Stimulated activated CD8-positive, alpha-beta memory T cell treated with anti-CD3 and anti-CD28 coated beads, Interleukin-4, amount 100 ng/mL, for 24 hours (primary cell): ENCODE measurements around the gene RAP1A.
"Not testable (repeated sequence)": the region's sequence is repeated elsewhere in the genome, so short reads cannot be mapped to it uniquely, and the experiment has no call there.

Experiments used
- DNase-seq: peaks from one replicate; pipeline ENCODE4 v3.0.0-alpha.2; 2020; ENCODE audit warnings: low read depth

The RAP1A gene

DNA sequence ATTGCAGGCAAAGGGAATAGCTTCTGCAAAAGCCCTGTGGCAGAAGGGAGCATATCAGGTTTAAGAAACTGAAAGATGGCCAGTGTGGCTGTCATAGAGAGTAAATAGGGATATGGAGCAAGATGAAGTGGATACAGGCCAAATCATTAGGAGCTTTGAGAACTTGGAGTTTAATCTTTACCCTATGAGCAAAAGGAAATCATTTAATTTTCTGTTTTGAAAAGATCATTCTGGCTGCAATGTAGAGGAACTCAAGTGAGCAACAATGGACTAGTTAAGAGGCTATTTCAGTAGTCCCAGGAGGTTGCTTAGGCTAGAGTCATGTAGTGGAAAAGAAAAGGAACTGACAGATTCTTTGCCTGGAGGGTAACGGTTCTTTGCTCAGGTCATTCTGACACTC is 47.2 kb downstream of the RAP1A start:
- no peak for DNase-seq

DNA sequence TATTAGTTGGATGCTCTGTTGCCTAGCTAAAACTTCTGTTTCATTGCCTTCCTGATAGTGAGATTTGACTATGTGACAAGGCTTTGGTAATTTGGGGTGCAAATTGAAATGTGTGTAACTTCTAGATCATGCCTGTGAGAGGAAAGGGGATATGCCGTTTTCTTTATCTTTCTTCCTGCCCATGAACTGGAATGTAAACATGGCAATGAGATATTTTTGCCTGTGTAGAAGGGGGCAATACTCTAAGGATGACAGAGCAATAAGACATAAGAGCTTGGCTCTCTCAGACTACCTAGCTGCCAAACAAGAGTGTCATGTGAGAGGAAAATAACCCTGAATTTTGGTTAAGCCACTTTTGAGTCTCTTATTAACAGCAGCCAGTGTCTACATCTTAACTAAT is 49.7 kb downstream of the RAP1A start:
- no peak for DNase-seq

DNA sequence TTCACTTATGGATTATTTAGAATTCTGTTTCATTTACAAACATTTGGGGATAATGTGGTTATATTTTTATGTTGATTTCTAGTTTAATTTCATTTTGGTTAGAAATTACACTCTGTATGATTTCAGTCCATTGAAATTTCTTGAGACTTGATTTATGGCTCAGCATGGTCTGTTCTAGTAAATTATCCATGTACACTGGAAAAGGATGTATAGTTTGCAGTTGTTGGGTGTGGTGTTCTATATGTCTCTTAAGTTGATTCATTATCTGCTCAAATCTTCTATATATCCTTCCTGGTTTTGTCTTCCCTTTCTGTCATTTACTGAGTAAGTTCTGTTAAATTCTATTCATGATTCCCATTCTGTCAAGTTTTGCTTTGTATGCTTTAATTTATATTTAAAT is 52.3 kb downstream of the RAP1A start:
- no peak for DNase-seq

DNA sequence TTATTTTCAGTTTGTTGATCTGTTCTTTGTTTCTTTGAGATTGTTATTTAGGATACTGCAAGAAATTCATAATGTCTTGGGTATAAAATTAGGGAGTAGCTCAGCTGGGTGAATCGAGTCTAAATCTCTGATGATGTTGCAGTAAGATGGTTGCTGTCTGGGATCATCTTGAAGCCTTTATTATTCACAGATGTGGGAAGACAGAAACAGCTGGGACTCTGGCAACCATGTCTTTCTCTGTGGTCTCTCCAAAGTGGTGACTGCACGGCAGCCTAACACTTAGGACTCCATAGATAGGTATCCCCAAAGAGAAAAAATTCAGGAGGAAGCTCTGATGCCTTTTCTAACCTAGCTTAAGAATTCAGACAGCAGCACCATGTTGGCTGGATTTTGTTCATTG is 52.7 kb downstream of the RAP1A start:
- no peak for DNase-seq

DNA sequence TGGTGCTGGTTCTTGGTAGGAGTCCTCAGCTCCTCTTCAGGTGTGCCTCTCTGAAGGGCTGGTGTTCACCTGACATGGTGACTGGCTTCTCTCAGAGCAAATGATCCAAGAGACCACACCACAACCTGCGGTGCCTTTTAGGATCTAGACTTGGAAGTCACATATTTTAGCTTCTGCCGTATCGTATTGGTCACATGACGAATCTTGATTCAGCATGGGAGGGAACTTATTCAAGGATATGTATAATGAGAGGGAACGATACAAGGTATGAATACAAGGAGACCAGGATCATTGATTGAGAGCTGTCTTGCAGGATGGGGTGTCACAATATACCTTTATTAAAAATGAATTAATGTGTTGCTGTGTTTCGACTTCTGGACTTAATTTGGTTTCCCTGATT is 58.0 kb downstream of the RAP1A start:
- DNase-seq = no peak

DNA sequence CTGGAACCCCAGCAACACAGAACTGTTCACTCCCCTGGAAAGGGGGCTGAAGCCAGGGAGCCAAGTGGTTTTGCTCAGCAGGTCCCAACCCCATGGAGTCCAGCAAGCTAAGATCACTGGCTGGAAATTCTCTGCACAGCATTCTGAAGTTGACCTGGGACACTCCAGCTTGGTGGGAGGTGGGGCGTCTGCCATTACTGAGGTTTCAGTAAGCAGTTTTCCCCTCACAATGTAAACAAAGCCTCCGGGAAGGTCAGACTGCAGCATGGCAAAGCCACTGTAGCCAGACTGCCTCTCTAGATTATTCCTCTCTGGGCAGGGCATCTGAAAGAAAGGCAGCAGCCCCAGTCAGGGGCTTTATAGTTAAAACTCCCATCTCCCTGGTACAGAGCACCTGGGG is 60.0 kb downstream of the RAP1A start:
- no peak for DNase-seq

DNA sequence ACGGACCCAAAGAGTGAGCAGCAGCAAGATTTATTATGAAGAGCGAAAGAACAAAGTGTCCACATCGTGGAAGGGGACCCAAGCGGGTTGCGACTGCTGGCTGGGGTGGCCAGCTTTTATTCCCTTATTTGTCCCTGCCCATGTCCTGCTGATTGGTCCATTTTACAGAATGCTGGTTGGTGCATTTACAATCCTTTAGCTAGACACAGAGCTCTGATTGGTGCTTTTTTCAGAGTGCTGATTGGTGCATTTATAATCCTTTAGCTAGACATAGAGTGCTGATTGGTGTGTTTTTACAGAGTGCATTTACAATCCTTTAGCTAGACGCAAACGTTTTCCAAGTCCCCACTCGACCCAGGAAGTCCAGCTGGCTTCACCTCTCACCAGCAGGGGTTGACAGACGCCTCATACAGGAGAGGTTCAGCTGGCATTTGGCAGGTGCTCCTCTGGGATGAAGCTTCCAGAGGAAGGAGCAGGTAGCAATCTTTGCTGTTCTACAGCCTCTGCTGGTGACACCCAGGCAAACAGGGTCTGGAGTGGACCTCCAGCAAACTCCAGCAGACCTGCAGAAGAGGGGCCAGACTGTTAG is 60.7 kb downstream of the RAP1A start:
- not testable (repeated sequence) for DNase-seq

DNA sequence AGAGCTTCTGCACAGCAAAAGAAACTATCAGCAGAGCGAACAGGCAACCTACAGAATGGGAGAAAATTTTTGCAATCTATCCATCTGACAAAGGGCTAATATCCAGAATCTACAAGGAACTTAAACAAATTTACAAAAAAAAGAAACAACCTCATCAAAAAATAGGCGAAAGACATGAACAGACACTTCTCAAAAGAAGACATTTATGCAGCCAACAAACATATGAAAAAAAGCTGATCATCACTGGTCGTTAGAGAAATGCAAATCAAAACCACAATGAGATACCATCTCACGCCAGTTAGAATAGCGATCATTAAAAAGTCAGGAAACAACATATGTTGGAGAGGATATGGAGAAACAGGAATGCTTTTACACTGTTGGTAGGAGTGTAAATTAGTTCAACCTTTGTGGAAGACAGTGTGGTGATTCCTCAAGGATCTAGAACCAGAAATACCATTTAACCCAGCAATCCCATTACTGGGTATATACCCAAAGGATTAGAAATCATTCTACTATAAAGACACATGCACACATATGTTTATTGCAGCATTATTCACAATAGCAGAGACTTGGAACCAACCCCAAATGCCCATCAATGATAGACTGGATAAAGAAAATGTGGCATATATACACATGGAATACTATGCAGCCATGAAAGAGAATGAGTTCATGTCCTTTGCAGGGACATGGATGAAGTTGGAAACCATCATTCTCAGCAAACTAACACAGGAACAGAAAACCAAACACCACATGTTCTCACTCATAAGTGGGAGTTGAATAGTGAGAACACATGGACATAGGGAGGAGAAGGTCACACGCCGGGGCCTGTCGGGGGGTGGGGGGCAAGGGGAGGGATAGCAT is 65.9 kb downstream of the RAP1A start:
- not testable (repeated sequence) for DNase-seq

DNA sequence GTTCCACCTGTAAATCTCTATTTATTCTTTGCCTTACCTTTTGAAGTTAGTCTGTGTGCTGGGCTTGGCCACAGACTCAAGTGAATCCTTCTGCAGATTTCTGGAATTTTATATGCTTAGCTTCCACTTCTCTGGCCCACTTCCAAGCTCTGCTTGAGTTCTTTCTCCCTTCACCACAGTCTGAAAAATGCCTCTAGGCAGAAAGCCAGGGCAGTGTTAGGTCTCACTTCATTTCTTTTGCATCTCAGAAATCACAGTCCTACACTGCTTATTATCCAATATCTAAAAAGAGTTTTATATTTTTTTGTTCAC is 70.7 kb downstream of the RAP1A start:
- no peak for DNase-seq

DNA sequence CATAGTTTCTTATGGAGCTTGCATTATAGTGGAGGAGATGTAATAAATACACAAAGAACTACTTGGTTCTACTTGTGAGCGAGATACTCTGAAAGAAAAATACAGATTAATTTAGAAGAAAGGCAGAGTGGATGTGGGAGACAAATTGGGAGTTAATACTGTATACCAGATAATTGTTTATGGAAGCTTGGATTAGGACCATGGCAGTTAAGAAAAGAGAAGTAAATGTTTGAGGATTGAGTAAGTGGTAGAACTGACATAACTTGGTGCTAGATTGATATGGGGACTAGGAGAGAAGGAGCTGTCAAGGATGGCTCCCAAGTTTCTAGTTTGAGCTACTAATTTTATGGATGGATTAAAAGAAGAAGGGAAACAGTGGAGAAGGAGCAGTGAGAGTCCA is 72.3 kb downstream of the RAP1A start:
- DNase-seq = no peak

DNA sequence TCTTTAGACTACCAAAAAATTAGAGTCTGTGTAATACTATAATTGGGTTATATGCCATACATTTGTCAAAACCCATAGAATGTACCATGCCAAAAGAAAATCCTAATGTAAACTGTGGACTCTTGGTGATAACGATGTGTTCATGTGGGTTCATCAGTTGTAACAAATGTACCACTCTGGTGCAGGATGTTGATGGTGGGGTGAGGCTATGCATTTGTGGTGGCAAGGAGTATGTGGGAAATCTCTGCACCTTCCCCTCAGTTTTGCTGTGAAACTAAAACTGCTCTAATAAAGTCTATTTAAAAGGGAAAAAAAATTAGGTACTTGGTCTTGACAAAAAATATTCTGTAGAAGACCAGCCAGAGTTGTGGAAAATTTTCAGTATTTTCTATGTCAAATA is 76.2 kb downstream of the RAP1A start:
- DNase-seq = no peak

DNA sequence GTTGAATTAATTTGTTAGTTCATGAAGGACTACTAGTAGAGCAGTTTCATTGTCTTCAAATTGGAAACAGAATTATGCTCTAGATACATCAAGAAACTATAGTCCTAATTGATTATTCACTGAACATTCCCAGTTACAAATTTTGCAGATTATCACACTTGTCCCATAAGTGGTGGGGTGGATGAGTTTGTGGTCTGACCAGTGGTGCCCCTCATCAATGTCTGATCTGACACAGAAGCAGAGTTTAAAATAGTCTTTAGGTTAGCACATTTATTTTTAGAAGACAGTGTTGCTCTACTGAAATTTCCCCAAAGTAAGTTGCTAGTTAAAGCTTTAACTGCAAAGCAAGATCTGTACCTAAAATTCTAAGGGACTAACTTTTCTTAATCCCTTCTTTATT is 76.7 kb downstream of the RAP1A start:
- DNase-seq = no peak

DNA sequence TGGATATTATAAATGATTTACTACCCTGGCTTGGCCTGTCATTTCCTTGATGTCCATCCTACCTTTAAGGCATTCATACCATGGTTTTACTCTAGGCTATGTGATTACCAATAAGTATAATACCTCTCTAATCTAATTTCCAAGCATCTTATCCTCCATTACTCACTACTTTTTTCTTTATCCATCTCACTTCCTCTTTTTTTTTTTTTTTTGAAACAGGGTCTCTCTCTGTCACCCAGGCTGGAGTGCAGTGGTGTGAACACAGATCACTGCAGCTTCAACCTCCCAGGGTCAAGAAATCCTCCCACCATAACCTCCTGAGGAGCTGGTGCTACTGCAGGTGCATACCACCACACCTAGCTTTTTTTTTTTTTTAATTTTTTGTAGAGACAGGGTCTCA is 79.7 kb downstream of the RAP1A start:
- no peak for DNase-seq

DNA sequence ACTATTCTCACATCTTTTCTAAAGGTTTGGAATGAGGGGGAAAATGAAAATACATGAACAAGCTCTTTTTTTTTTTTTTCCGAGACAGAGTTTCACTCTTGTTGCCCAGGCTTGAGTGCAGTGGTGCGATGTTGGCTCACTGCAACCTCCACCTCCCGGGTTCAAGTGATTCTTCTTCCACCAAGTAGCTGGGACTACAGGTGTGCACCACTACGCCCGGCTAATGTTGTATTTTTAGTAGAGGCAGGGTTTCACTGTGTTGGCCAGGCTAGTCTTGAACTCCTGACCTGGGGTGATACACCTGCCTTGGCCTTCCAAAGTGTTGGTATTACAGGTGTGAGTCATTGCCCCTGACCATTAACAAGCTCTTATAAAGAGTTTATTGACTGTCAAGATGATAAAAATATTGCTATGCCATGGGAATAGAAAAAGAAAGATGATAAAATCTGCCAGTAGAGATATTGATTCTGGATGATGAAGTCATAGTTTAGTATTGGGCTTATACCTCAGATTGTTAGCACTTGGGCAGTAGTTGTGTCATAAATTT is 83.0 kb downstream of the RAP1A start:
- DNase-seq = no peak

DNA sequence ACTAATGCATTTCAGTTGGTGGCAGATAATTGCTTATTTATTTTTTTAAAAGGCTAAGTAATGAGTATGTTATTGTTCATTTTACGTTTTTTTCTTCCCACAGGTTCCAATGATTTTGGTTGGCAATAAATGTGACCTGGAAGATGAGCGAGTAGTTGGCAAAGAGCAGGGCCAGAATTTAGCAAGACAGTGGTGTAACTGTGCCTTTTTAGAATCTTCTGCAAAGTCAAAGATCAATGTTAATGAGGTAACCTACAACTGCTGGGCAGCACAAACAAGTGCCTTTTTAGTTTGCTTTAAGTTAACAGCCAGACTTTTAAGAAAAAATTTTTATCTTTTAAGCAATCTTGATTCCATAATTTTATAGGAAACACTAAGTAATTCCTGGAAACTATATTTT is 84.7 kb downstream of the RAP1A start:
- no peak for DNase-seq

DNA sequence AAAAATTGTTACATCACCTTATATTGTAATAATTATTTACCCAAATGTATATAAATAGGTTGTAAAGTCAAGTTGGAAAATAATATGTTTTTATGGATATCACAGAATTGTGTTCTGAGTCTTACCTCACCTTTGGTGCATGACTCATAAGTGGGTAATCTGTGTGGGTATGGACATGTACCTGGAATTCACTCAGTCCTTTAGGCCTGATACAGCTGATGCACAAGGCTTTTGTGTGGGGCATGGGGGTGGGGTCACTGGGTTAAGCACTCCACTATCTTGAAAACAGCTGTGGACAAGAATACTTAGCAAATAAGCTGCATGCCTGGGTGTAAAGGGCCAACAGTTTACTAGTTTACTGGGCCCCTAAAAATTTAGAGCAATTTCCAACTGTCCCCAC is 85.2 kb downstream of the RAP1A start:
- DNase-seq = no peak

DNA sequence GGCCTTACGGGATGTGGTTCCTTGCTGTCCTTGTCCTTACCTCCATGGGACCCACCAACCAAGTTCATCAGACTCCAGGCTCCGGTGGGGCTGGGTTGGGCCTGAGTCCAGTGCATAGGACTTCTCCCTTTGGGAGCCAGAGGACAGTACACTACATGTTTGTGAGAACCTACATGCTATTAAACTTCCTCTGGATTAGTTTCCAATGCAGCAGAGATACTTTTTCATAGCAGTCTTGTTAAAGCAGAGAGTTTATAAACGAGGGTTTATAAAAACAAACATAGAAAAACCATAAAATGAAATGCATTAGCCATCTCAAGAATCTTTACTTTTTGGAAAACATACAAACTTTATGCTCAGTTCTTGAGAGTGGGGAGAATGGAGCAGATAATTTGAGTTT is 86.3 kb downstream of the RAP1A start:
- no peak for DNase-seq

DNA sequence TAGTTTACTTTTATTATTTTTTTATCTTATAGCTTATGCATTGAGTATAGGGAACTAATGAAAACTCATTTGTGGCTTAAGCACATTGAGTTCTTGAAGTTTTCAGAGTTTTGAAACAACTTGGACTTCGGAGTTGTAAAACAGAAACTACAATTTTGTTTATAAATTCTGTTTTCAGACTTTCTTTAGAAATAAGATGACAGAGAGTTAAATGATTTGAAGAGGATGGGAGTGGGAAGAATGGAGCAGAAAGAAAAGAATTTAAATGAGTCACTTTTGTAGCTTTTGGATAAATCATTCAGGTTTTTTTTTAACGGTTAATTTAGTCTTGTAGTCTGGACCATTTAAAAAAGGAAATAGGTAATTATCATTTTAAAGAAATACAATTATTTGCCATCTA is 87.3 kb downstream of the RAP1A start:
- no peak for DNase-seq

DNA sequence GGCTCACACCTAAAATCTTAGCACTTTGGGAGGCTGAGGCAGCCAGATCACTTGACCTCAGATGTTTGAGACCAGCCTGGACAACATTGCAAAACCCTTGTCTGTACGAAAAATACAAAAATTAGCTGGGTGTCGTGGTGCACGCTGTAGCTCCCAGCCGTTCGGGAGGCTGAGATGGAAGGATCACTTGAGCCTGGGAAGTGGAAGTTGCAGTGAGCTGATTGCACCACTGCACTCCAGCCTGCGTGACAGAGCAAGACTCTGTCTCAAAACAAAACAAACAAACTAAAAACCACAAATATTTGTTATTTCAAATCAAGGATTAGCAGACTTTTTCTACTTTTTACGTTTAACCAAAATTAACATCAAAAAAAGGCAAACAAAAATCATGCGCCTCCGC is 88.3 kb downstream of the RAP1A start:
- no peak for DNase-seq

DNA sequence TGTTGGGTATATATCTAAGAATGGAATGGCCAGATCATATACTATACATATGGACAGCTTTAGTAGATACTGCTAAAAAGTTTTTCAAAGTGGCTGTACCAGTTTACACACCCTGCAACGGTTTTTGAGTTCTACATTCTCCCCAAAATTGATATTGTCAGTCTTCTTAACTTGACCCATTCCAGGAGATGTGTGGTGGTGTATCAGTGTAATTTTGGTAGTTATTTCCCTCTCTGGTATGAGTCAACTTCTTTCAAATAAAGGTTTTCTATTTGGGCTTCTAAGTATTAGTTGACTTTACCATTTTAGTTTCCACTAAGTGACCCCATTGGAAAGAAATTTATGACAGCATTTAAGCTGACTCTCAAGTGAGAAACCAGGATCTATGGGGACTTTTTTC is 90.4 kb downstream of the RAP1A start:
- no peak for DNase-seq

DNA sequence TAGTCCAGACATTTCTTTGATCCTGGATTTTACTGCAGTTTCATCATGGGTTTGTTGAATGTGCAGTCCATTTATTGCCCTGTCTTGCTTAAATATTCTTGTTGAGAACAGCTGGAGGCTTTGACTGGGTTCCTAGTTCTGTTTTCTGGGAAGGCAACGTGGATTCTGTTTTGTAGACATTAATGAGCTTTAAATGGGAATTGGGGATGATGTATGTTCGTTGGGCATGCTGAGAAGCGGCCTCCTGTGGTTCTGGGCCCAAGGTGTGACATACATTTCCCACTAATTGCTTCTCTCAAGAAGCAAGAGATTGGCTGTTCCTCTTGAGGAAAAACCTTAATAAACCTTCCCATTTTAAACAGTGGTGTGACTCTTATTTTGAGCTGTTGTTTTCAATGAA is 96.7 kb downstream of the RAP1A start:
- no peak for DNase-seq

DNA sequence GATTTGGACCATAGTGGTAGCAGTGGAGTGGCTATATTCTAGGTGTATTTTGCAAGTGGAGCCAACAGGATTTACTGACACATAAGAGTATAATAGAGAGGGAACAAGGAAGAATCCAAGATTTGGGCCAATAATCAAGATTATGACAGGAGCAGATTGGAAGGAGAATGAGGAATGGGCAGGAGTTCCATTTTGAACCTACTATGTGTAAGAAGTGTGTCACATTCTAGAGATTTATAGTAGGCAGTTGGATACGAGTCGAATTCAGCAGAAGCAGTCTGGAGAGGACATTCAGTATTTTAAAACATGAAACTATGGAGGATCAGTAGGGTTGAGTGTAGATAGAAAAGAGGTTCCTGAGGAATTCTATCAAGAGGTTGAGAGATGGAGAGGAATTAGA is 97.9 kb downstream of the RAP1A start:
- no peak for DNase-seq

DNA sequence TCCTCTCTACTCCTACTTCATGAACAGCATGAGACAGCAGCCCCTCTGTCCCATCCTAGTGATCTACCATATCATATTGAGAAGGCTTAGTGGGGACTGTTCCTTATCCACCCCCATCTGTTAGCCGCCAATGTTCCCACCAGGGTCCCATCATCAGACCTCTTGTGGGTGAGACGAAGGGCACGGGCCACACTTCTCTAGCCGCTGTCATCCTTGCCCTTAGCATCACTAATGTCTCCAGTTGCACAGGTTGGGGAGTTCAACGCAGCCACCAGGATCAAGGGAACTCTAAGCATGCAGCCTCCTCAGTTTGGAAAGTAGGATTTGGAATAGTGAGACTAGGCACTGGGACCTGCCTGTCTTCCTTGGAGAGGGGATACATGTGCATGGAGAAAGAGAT is 99.5 kb downstream of the RAP1A start:
- DNase-seq = no peak

DNA sequence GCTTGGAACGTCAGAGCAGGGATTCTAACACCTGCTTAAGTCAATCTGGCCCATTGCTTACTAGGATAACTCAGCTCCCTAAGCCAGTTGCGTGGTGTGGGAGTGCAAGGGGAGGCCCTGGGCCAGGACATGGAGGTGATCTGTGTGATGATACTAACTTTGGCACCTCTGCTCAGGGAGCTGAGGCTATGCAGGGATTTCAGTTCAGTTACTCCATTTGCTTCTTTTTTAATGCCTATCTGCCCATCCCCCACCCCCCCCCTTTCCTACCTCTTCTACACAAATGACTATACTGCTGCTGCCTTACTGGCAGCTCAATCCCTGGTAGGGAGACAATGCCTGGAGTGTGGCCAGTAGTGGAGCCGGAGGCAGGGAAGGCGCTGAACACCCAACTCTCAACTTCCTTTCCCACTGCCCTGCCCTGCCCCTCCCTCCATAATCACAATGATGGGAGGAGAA is 100.1 kb downstream of the RAP1A start:
- no peak for DNase-seq
